Activated CD8-positive, alpha-beta memory T cell treated with anti-CD3 and anti-CD28 coated beads, Interleukin-2, amount 10 ng/mL, durations not matched to agents 7 days and 5 days (primary cell): ENCODE results near the gene TP53TG5. TPM values are rescaled to one million over a fixed set of nuclear protein-coding genes. Genes with fewer than 3 reads are reported as not detected.
"Not testable (repeated sequence)": the region's sequence is repeated elsewhere in the genome, so short reads cannot be mapped to it uniquely, and the experiment has no call there.

ENCODE experiments used
- ATAC-seq: fragments of 150-1000 bp; cut with Tn5 transposase; one replicate; pipeline ENCODE4 v1.10.0; 2021; ENCODE audit warnings: moderate library complexity
- CTCF ChIA-PET: fragments of 350-600 bp; sonication (Branson Sonifier 250); formaldehyde crosslinking; loops from one replicate; lab custom pipeline; 2021; ENCODE audit warnings: antibody characterized with exemption; lab: Charles Lee
- DNase-seq: peaks from one replicate; pipeline ENCODE4 v3.0.0-alpha.2; 2020
- H3K27ac Mint-ChIP-seq: one replicate; pipeline ENCODE4 v1.8.0; 2021; ENCODE audit warnings: mild to moderate bottlenecking, mixed read lengths
- H3K27me3 Mint-ChIP-seq: one replicate; pipeline ENCODE4 v1.8.0; 2021; ENCODE audit warnings: mixed read lengths
- H3K36me3 Mint-ChIP-seq: one replicate; pipeline ENCODE4 v1.8.0; 2021; ENCODE audit warnings: mild to moderate bottlenecking, mixed read lengths
- H3K4me1 Mint-ChIP-seq: one replicate; pipeline ENCODE4 v1.8.0; 2021; ENCODE audit warnings: mixed read lengths
- H3K4me3 Mint-ChIP-seq: one replicate; pipeline ENCODE4 v1.8.0; 2021; ENCODE audit warnings: mild to moderate bottlenecking, moderate library complexity, mixed read lengths
- H3K9me3 Mint-ChIP-seq: one replicate; pipeline ENCODE4 v1.8.0; 2022; ENCODE audit warnings: low read depth, mixed read lengths
- total RNA-seq, 2 experiments: library from RNA; stranded (reverse); gene quantifications; one replicate each; pipeline ENCODE4 v1.2.3, GENCODE V29; 2021

TP53TG5 gene
- total RNA-seq, 2 experiments from 2014 or later, result 0.15 TPM; not detected in 1

GRCh38 chr20:45358282-45359068 is 19.6 kb downstream of the TP53TG5 start:
- H3K27me3 Mint-ChIP-seq, result peaks cover 3% of the 10 kb centered on the region
- H3K27ac Mint-ChIP-seq, result no peak overlapping the region
- no peak for ATAC-seq
- DNase-seq, result no peak
- peaks cover 58% of the 10 kb centered on the region for H3K4me1 Mint-ChIP-seq
- no peaks in the 10 kb centered on the region for H3K9me3 Mint-ChIP-seq
- H3K4me3 Mint-ChIP-seq, result no peak overlapping the region
- CTCF ChIA-PET, result interaction anchor here (1.1 to 19.3 kb wide), 9 partner anchors 10 to 412 kb away, joined by 3 to 478 read pairs (median 8); no protein-coding TSS in a partner anchor
- no peaks in the 10 kb centered on the region for H3K36me3 Mint-ChIP-seq

GRCh38 chr20:45355209-45356084 is 22.7 kb downstream of the TP53TG5 start:
- Mint-ChIP-seq H3K9me3 (no peaks in the 10 kb centered on the region), H3K4me3 (peak overlapping the region; percentile 59)
- CTCF ChIA-PET, result interaction anchor here (1.1 to 11.7 kb wide), 6 partner anchors 18 to 415 kb away, joined by 3 to 120 read pairs (median 4); no protein-coding TSS in a partner anchor

GRCh38 chr20:45354423-45355208 is 23.5 kb downstream of the TP53TG5 start:
- DNase-seq, result no peak
- Mint-ChIP-seq H3K27ac (peak overlapping the region; percentile 91), H3K4me1 (peaks cover 54% of the 10 kb centered on the region), H3K27me3 (no peaks in the 10 kb centered on the region), H3K36me3 (no peaks in the 10 kb centered on the region), H3K9me3 (no peaks in the 10 kb centered on the region), H3K4me3 (peak overlapping the region; percentile 59)
- CTCF ChIA-PET, result interaction anchor here (1.1 to 11.7 kb wide), 7 partner anchors 8 to 416 kb away, joined by 3 to 120 read pairs (median 4); partner anchors contain the start of gene SYS1
- ATAC-seq, result no peak

More at GRCh38 chr20:45355209-45356084, 22.7 kb downstream of the TP53TG5 start:
- no peaks in the 10 kb centered on the region for H3K36me3 Mint-ChIP-seq
- H3K4me1 Mint-ChIP-seq, result peaks cover 52% of the 10 kb centered on the region
- no peaks in the 10 kb centered on the region for H3K27me3 Mint-ChIP-seq
- DNase-seq, result no peak
- peak; percentile 89 for ATAC-seq
- H3K27ac Mint-ChIP-seq, result peak overlapping the region; percentile 91

GRCh38 chr20:45353746-45354145 is 24.4 kb downstream of the TP53TG5 start:
- H3K4me1 Mint-ChIP-seq, result peaks cover 52% of the 10 kb centered on the region
- peak overlapping the region; percentile 91 for H3K27ac Mint-ChIP-seq
- no peak for DNase-seq
- CTCF ChIA-PET, result interaction anchor here (1.1 to 11.7 kb wide), 6 partner anchors 9 to 417 kb away, joined by 3 to 120 read pairs (median 18); partner anchors contain the start of gene SYS1
- no peaks in the 10 kb centered on the region for H3K9me3 Mint-ChIP-seq
- no peak overlapping the region for H3K4me3 Mint-ChIP-seq
- no peak for ATAC-seq
- H3K36me3 Mint-ChIP-seq, result no peaks in the 10 kb centered on the region
- no peaks in the 10 kb centered on the region for H3K27me3 Mint-ChIP-seq

GRCh38 chr20:45352729-45353128 is 25.4 kb downstream of the TP53TG5 start:
- CTCF ChIA-PET, result interaction anchor here (2.2 to 5.4 kb wide), 5 partner anchors 10 to 97 kb away, joined by 7 to 38 read pairs (median 9); partner anchors contain the start of gene SYS1
- DNase-seq (no peak), ATAC-seq (no peak)
- peaks cover 49% of the 10 kb centered on the region for H3K4me1 Mint-ChIP-seq
- H3K27ac Mint-ChIP-seq, result no peak overlapping the region
- H3K36me3 Mint-ChIP-seq, result no peaks in the 10 kb centered on the region
- no peaks in the 10 kb centered on the region for H3K9me3 Mint-ChIP-seq
- no peak overlapping the region for H3K4me3 Mint-ChIP-seq
- no peaks in the 10 kb centered on the region for H3K27me3 Mint-ChIP-seq

GRCh38 chr20:45350795-45351194 is 27.3 kb downstream of the TP53TG5 start:
- H3K4me3 Mint-ChIP-seq, H3K36me3 Mint-ChIP-seq, H3K27ac Mint-ChIP-seq, H3K9me3 Mint-ChIP-seq, ATAC-seq, DNase-seq, H3K27me3 Mint-ChIP-seq: not testable (repeated sequence)
- peaks cover 54% of the 10 kb centered on the region for H3K4me1 Mint-ChIP-seq
- CTCF ChIA-PET, result interaction anchor here (1.2 to 5.4 kb wide), 4 partner anchors 12 to 86 kb away, joined by 3 to 38 read pairs (median 20); partner anchors contain the start of gene SYS1

DNA sequence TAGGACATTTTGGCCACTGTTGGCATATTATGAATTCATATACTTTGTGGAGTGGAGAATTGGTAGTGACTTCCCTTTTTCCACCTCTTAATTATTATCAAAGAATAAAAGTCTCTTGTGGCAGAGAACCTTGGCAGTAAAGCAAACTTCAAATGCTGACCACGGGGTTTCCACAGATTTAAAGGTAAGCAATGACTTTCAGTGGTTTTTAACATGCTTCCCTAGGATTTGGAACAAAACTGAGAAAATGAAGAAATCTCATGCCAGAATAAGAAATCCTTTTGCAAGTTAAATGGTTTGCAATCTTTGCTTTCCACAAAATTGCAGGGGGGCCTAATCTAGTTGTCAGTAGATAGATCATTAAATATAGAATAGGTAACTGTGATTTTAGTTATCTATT is 27.9 kb downstream of the TP53TG5 start:
- Mint-ChIP-seq H3K4me1 (peaks cover 52% of the 10 kb centered on the region), H3K36me3 (no peaks in the 10 kb centered on the region), H3K27ac (no peak overlapping the region), H3K4me3 (no peak overlapping the region), H3K9me3 (no peaks in the 10 kb centered on the region), H3K27me3 (no peaks in the 10 kb centered on the region)
- ATAC-seq, result no peak
- no peak for DNase-seq
- CTCF ChIA-PET, result interaction anchor here (1.2 to 4.7 kb wide), 2 partner anchors 13 to 31 kb away, joined by 3 to 38 read pairs; partner anchors contain the start of gene SYS1

DNA sequence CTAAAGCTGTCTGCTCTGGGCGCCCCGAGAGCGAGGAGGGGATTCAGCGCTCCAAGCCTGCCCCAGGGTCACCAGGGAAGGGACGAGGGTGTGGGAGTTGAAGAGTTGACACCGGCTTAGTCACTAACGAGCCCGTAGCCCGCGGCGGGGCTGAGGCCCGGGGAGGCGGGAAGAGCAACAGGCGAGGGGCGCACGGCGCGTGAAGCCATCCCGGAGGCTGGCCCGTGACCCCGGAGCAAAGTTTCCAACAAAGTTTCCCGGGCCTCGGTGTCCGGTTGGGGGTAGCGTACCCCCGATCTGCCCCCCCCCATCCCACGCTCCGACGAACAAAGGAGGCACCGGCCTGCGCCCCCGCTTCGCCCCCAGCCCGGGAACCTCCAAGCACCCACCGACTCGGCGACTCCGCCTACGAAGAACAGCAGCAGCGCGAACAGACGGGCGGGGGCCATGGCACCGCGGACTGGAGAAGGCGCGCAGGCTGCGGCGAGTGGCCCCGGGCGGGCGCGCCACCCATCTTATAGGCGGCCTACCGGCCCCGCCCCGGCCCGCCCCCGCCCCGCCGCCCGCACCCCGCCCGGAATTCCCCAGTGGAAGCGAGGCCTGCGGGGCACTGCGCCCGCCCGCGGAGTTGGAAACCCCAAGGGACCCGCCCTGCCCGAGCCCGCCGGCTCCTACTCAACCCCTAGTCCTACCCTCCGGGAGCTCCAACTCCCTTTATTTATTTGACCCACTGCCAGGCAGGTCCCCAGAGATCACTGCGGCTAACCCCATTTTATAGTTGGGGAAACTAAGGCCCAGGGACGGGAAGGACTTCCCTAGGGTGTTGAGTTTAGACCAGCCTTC is 30.0 kb downstream of the TP53TG5 start, which contains the start of gene SDC4:
TSS of gene SDC4 (minus strand) at position 489 of the 843 bp plus-strand sequence. CDS start at position 449, 40 bp downstream.
- Mint-ChIP-seq H3K27me3 (no peaks in the 10 kb centered on the region), H3K9me3 (no peaks in the 10 kb centered on the region), H3K4me3 (peak within 1 kb of the TSS; percentile 77), H3K27ac (peak within 1 kb of the TSS; percentile 67), H3K36me3 (no peaks in the 10 kb centered on the region), H3K4me1 (peaks cover 40% of the 10 kb centered on the region)
- ATAC-seq (peak; percentile 91), DNase-seq (peak; percentile 72)
- CTCF ChIA-PET, result interaction anchor here (0.9 to 4.3 kb wide), 17 partner anchors 9 to 451 kb away, joined by 3 to 39 read pairs (median 4); partner anchors contain the start of genes PIGT and SYS1

DNA sequence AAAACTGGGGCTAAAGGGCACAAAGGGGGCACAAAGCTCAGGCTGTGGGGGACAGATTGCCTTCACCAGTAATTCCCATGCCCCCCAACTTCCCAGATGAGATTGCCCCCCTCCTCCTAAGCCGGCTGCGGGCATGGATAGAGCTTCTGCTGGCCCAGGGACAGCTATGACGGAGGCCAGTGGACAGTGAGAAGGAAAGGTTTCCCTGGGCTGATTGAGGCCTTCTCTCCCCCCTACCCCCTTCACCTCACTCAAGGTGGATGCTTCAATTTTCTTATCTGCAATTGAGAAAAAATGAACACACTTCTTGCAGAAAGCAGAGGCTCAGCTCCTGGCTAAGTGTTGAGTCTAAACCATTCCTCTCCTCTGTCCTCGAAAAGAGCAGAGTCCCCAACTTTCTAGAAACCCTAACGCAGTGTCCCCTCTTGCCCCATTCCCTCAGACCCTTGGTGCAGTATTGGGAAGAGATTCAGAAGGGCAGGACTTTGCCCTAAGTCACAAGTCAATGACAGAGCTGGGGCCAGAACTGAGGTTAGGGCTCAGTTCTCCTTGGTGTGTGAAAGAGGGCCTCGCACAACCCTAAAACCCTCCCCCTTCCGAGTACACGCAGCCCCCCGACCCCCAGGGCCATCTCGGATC is 30.7 kb downstream of the TP53TG5 start:
- CTCF ChIA-PET, result interaction anchor here (0.9 to 4.3 kb wide), 15 partner anchors 9 to 423 kb away, joined by 3 to 39 read pairs (median 4); partner anchors contain the start of genes PIGT and SYS1
- peaks cover 44% of the 10 kb centered on the region for H3K4me1 Mint-ChIP-seq
- ATAC-seq, result no peak
- no peaks in the 10 kb centered on the region for H3K36me3 Mint-ChIP-seq
- H3K27me3 Mint-ChIP-seq, result no peaks in the 10 kb centered on the region
- peak overlapping the region; percentile 77 for H3K4me3 Mint-ChIP-seq
- H3K9me3 Mint-ChIP-seq, result no peaks in the 10 kb centered on the region
- H3K27ac Mint-ChIP-seq, result peak overlapping the region; percentile 67
- no peak for DNase-seq

DNA sequence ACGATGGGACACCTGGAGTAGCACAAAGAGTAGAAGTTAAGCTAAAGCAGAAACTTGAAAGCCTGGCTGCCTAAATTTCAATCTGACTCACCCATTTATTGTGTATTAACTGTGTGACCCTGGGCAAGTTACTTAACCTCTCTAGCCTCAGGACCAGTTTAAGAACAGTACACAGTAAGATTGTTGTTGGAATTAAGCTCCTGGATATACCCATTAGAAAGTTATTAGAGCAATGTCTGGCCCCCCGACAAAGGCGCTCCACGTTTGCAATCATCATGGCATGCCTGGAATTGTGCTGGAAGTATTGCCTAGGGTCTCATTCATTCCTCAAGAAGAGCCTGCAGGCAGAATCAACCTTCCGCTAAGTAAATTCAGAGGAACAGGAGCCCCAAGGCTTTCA is 31.3 kb downstream of the TP53TG5 start:
- DNase-seq (no peak), ATAC-seq (no peak)
- CTCF ChIA-PET, result interaction anchor here (0.9 to 4.3 kb wide), 14 partner anchors 10 to 424 kb away, joined by 3 to 39 read pairs (median 5); partner anchors contain the start of gene SYS1
- Mint-ChIP-seq H3K27me3 (no peaks in the 10 kb centered on the region), H3K27ac (no peak overlapping the region), H3K4me3 (peak overlapping the region; percentile 77), H3K36me3 (no peaks in the 10 kb centered on the region), H3K9me3 (no peaks in the 10 kb centered on the region), H3K4me1 (peaks cover 44% of the 10 kb centered on the region)

GRCh38 chr20:45346291-45346718 is 31.8 kb downstream of the TP53TG5 start:
- Mint-ChIP-seq H3K4me1 (peaks cover 45% of the 10 kb centered on the region), H3K9me3 (no peaks in the 10 kb centered on the region), H3K36me3 (no peaks in the 10 kb centered on the region), H3K4me3 (peak overlapping the region; percentile 77), H3K27me3 (no peaks in the 10 kb centered on the region), H3K27ac (no peak overlapping the region)
- ATAC-seq, result no peak
- CTCF ChIA-PET, result interaction anchor here (1.1 to 4.3 kb wide), 11 partner anchors 10 to 91 kb away, joined by 3 to 39 read pairs (median 6); partner anchors contain the start of gene SYS1
- DNase-seq, result no peak
